ENCODE measurements around the gene RGL1.

GRCh38 chr1:183881387-183882131 is 76.6 kb downstream of the RGL1 start:
- no peak for TF ChIP-seq EZH2 (IDR thresholded peaks at IDR 0.05)
- TF ChIP-seq CTCF (IDR thresholded peaks at IDR 0.05): no peak
- TF ChIP-seq EZH2phosphoT487 (IDR thresholded peaks at IDR 0.05): no peak
